T-cell (primary cell): ENCODE measurements around the gene MYB. TPM values are rescaled to one million over a fixed set of nuclear protein-coding genes. Genes with fewer than 3 reads are reported as not detected.

Source experiments
- ATAC-seq, 4 experiments: fragments of 200-7000 bp in 3 of 4; fragments of 150-1000 bp in 1 of 4; cut with Tn5 transposase; replicated peaks in 1 of 4; 1 replicate in 3 of 4; 2 replicates in 1 of 4; pipeline ENCODE4 v1.10.0; 2021; ENCODE audit warnings: moderate library complexity in 3 of 4, mild to moderate bottlenecking in 2 of 4, moderate number of reproducible peaks in 1 of 4
- CTCF ChIA-PET, 2 donors: fragments of 300-600 bp; sonication (Branson Sonifier 250); formaldehyde crosslinking; loops; one replicate each; lab custom pipeline; 2022; ENCODE audit warnings: antibody characterized with exemption in 2 of 2; lab: Charles Lee
- POLR2A ChIA-PET, 2 donors: fragments of 300-600 bp; sonication (Branson Sonifier 250); formaldehyde crosslinking; loops; one replicate each; lab custom pipeline; 2022; ENCODE audit warnings: antibody characterized with exemption in 2 of 2; lab: Charles Lee
- DNase-seq, 35 experiments: peaks; one replicate each; pipeline versions ENCODE4 v3.0.0 to v3.0.0-alpha.2; 2013 to 2023
- H3K27ac ChIP-seq: one replicate; pipeline ENCODE4 v1.5.1; 2013; ENCODE audit warnings: low read length
- H3K27me3 ChIP-seq, 2 experiments: replicated peaks in 1 of 2; 1 replicate in 1 of 2; 2 replicates in 1 of 2; pipeline versions ENCODE4 v1.6.1 to v1.7.0; 2013; ENCODE audit warnings: low read length in 1 of 2, mixed read lengths in 1 of 2; ENCODE audit not compliant: control insufficient read depth in 2 of 2, insufficient read depth in 2 of 2; ENCODE audit errors: extremely low read depth in 1 of 2
- H3K36me3 ChIP-seq, 2 donors: 1 replicate in 1 of 2; 2 replicates in 1 of 2; pipeline versions ENCODE4 v1.6.1 to v1.7.0; 2013; ENCODE audit warnings: low read length in 1 of 2; ENCODE audit not compliant: control insufficient read depth in 2 of 2, insufficient read depth in 1 of 2; ENCODE audit errors: extremely low read depth in 1 of 2
- H3K4me1 ChIP-seq, 2 experiments: 1 replicate in 1 of 2; 2 replicates in 1 of 2; pipeline versions ENCODE4 v1.6.1 to v1.7.0; 2013; ENCODE audit warnings: low read length in 2 of 2, mixed read lengths in 1 of 2; ENCODE audit not compliant: insufficient read depth in 2 of 2, control insufficient read depth in 1 of 2; ENCODE audit errors: extremely low read depth in 1 of 2
- H3K4me3 ChIP-seq, 2 donors: 1 replicate in 1 of 2; 2 replicates in 1 of 2; pipeline versions ENCODE4 v1.5.1 to v1.7.0; 2013; ENCODE audit warnings: mild to moderate bottlenecking in 2 of 2, low read length in 1 of 2, moderate library complexity in 1 of 2; ENCODE audit not compliant: control insufficient read depth in 1 of 2; ENCODE audit errors: extremely low read depth in 1 of 2
- H3K9me3 ChIP-seq: 2 replicates; pipeline ENCODE4 v1.7.0; 2013
- H3K27ac Mint-ChIP-seq, 2 donors: one replicate each; pipeline ENCODE4 v1.8.0; 2020 to 2021; ENCODE audit warnings: mild to moderate bottlenecking in 2 of 2, mixed read lengths in 2 of 2
- H3K27me3 Mint-ChIP-seq, 2 donors: one replicate each; pipeline ENCODE4 v1.8.0; 2021 to 2022; ENCODE audit warnings: mixed read lengths in 2 of 2
- H3K36me3 Mint-ChIP-seq: one replicate; pipeline ENCODE4 v1.8.0; 2021; ENCODE audit warnings: mixed read lengths
- H3K4me1 Mint-ChIP-seq, 3 donors: one replicate each; pipeline ENCODE4 v1.8.0; 2020 to 2022; ENCODE audit warnings: mixed read lengths in 3 of 3, mild to moderate bottlenecking in 1 of 3
- H3K4me3 Mint-ChIP-seq, 3 donors: one replicate each; pipeline ENCODE4 v1.8.0; 2020 to 2022; ENCODE audit warnings: mild to moderate bottlenecking in 3 of 3, mixed read lengths in 3 of 3, moderate library complexity in 3 of 3
- H3K9me3 Mint-ChIP-seq, 3 donors: one replicate each; pipeline ENCODE4 v1.8.0; 2020 to 2022; ENCODE audit warnings: mixed read lengths in 3 of 3
- WGBS: methylation state at CpG from one replicate; pipeline ENCODE4 v1.1.5; 2013; ENCODE audit warnings: missing lambda C conversion rate; ENCODE audit not compliant: insufficient coverage; 5-methylcytosine and 5-hydroxymethylcytosine counted together
- total RNA-seq, 35 experiments: library from RNA in 6 of 35; stranded (reverse) in 6 of 35; fragments of 120-200 nt in 1 of 35; gene quantifications; one replicate each; pipeline versions ENCODE4 v1.2.1 to v1.2.4 and lab custom pipeline; 2013 to 2026

Gene MYB
- total RNA-seq, 5 donors from 2014 or later (not counting 1 experiment from before 2014, with no cell fraction given) = 4.4 to 23.9 (median 17.1) TPM

- Histone ChIP-seq H3K4me1 (peaks cover 9% of the 10 kb centered on the region in 2 experiments), H3K4me3 (no peak overlapping the region), H3K27ac (no peak overlapping the region), H3K9me3 (no peaks in the 10 kb centered on the region), H3K36me3 (no peaks in the 10 kb centered on the region), H3K27me3 (no peaks in the 10 kb centered on the region)
- H3K4me3 Mint-ChIP-seq = no peak overlapping the region
- H3K27me3 Mint-ChIP-seq = no peaks in the 10 kb centered on the region
- H3K36me3 Mint-ChIP-seq = no peaks in the 10 kb centered on the region
- H3K27ac Mint-ChIP-seq = no peak overlapping the region
- H3K9me3 Mint-ChIP-seq = no peaks in the 10 kb centered on the region
- ATAC-seq (no peak), DNase-seq (no peak)
- 100% methylated on average over 1 of the region's 3 CpGs for WGBS
- ChIA-PET CTCF (no interaction called here), POLR2A (no interaction called here)
- H3K4me1 Mint-ChIP-seq = peaks cover 24 to 37% (median 27%) of the 10 kb centered on the region in 3 donors
Observed at GRCh38 chr6:135166515-135166914, 14.6 kb upstream of the MYB start.

GRCh38 chr6:135167617-135168016, 13.5 kb upstream of the MYB start:
- no peak overlapping the region for H3K27ac Mint-ChIP-seq

DNA sequence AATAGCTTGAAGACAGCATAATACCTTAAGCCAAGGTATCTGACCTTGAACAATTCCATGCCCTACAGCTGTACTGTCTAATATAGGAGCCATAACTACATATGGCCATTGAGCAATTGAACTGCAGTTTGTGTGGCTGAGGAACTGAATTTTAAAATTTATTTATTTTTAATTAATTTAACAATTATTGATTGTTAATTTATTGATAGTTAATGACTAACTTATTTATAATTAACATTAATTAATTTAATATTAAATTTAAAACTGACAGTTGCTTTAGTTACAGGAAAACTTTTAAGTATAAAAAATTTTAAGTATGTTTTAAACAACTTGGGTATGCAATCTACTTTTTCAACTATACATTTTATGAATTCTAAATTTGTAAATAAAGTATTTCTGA, 12.3 kb upstream of the MYB start:
- ChIA-PET CTCF (interaction anchor here (1.2 to 1.5 kb wide), 3 partner anchors 12 to 174 kb away, joined by 3 to 6 read pairs (median 4); no protein-coding TSS in a partner anchor), POLR2A (interaction anchor here in 1 of 2 donors (0.7 kb wide), 1 partner anchor 10 kb away, joined by 7 read pairs; no protein-coding TSS in a partner anchor)
- Histone ChIP-seq H3K27ac (no peak overlapping the region), H3K4me3 (no peak overlapping the region), H3K27me3 (no peaks in the 10 kb centered on the region), H3K36me3 (no peaks in the 10 kb centered on the region), H3K9me3 (no peaks in the 10 kb centered on the region), H3K4me1 (no peaks in the 10 kb centered on the region)
- H3K36me3 Mint-ChIP-seq = no peaks in the 10 kb centered on the region
- ATAC-seq = no peak
- H3K4me3 Mint-ChIP-seq = no peak overlapping the region
- H3K27me3 Mint-ChIP-seq = no peaks in the 10 kb centered on the region
- no peak overlapping the region for H3K27ac Mint-ChIP-seq
- DNase-seq = no peak
- H3K9me3 Mint-ChIP-seq = no peaks in the 10 kb centered on the region
- H3K4me1 Mint-ChIP-seq = peaks cover 6 to 20% (median 11%) of the 10 kb centered on the region in 3 donors

More at GRCh38 chr6:135167617-135168016, 13.5 kb upstream of the MYB start:
- H3K27me3 ChIP-seq = no peaks in the 10 kb centered on the region
- H3K4me3 Mint-ChIP-seq = no peak overlapping the region
- no peaks in the 10 kb centered on the region for H3K36me3 ChIP-seq
- H3K9me3 Mint-ChIP-seq = no peaks in the 10 kb centered on the region
- H3K27me3 Mint-ChIP-seq = no peaks in the 10 kb centered on the region
- DNase-seq = no peak
- ChIA-PET CTCF (interaction anchor here (0.6 to 1.5 kb wide), 9 partner anchors 11 to 173 kb away, joined by 3 to 6 read pairs (median 3); no protein-coding TSS in a partner anchor), POLR2A (no interaction called here)
- H3K4me1 ChIP-seq = peaks cover 5 to 9% of the 10 kb centered on the region in 2 experiments
- H3K4me3 ChIP-seq = no peak overlapping the region
- H3K27ac ChIP-seq = no peak overlapping the region
- no peaks in the 10 kb centered on the region for H3K36me3 Mint-ChIP-seq
- no peak for ATAC-seq
- H3K4me1 Mint-ChIP-seq = peaks cover 13 to 26% (median 17%) of the 10 kb centered on the region in 3 donors
- no CpG with 5 or more reads among the region's 1 CpG for WGBS
- H3K9me3 ChIP-seq = no peaks in the 10 kb centered on the region

DNA sequence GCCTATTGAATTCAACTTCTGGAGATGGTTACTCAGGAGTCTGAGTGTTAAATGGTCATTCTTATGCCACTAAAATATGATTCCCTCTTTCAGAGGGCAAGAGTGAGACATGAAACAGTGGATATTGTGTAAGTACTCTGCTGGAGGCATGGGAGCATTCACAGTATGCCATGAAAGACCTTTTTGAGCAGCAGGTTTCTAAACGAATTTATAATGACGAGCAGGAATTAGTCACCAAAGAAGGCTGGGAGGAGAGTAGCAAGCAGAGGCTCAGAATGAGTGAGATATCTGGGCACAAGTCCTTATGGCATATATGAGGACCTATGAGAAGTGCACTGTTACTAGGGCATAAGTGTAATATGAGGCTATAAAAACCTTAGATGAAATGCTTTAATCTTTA, 10.9 kb upstream of the MYB start:
- no peak overlapping the region for H3K27ac ChIP-seq
- CTCF ChIA-PET = interaction anchor here (0.7 to 1.1 kb wide), 2 partner anchors 14 to 24 kb away, joined by 3 read pairs; no protein-coding TSS in a partner anchor
- H3K9me3 Mint-ChIP-seq = no peaks in the 10 kb centered on the region
- H3K4me1 ChIP-seq = no peaks in the 10 kb centered on the region
- no peak for ATAC-seq
- H3K9me3 ChIP-seq = no peaks in the 10 kb centered on the region
- 30% methylated on average over 2 of the region's 2 CpGs for WGBS
- H3K27me3 ChIP-seq = no peaks in the 10 kb centered on the region
- no peak overlapping the region for H3K4me3 ChIP-seq
- no peaks in the 10 kb centered on the region for H3K36me3 Mint-ChIP-seq
- peaks cover 6 to 10% (median 10%) of the 10 kb centered on the region in 3 donors for H3K4me1 Mint-ChIP-seq
- POLR2A ChIA-PET = interaction anchor here (0.5 to 0.7 kb wide), 2 partner anchors 12 to 142 kb away, joined by 3 to 5 read pairs; no protein-coding TSS in a partner anchor
- no peak overlapping the region for H3K4me3 Mint-ChIP-seq
- no peaks in the 10 kb centered on the region for H3K27me3 Mint-ChIP-seq
- H3K27ac Mint-ChIP-seq = no peak overlapping the region
- DNase-seq = no peak
- no peaks in the 10 kb centered on the region for H3K36me3 ChIP-seq

- ATAC-seq = peak in 3 of 4 experiments; percentile 33 to 64 (median 45)
- 20% methylated on average over 1 of the region's 3 CpGs for WGBS
Observed at GRCh38 chr6:135170849-135171248, 10.3 kb upstream of the MYB start.

DNA sequence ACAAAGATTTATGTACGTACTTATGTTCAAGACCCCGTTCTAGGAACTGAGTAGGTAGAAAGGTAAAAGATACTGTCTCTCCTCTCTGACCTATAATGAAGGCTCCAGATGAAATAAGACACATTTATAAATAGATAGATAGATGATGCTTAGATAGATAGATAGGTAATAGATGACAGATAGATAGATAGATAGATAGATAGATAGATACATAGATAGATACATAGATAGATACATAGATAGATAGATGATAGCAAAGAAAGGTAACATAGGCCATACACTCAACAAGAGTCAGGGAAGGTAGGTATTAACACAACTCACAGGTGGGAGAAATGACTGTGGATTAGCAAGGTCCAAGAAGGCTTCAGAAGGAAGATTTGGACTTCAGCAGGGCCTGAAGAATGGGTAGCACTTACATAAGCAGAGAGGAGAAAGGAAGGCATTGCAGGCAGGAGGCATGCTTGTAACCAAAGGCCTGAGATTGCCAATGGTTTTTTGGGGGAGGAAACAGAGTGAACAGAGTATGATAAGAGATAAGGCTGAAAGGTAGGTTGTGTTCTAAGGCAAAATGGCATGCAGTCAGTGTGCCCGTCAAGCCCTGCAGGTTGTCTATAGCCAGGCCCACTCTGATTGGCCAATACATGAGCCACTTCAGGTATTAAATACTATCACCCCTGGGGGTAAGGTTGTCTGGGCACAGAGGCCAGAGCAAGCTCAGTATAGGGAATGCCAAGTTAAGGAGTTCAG, 7.7 kb upstream of the MYB start:
- no peaks in the 10 kb centered on the region for H3K36me3 Mint-ChIP-seq
- CTCF ChIA-PET = no interaction called here

More at GRCh38 chr6:135170849-135171248, 10.3 kb upstream of the MYB start:
- H3K4me3 Mint-ChIP-seq = no peak overlapping the region
- ChIA-PET POLR2A (no interaction called here), CTCF (no interaction called here)
- H3K36me3 Mint-ChIP-seq = no peaks in the 10 kb centered on the region
- no peaks in the 10 kb centered on the region for H3K27me3 Mint-ChIP-seq
- peaks cover 6 to 10% (median 10%) of the 10 kb centered on the region in 3 donors for H3K4me1 Mint-ChIP-seq
- no peak overlapping the region for H3K4me3 ChIP-seq
- H3K4me1 ChIP-seq = no peaks in the 10 kb centered on the region
- DNase-seq = no peak
- no peaks in the 10 kb centered on the region for H3K27me3 ChIP-seq
- no peak overlapping the region for H3K27ac ChIP-seq
- no peaks in the 10 kb centered on the region for H3K9me3 Mint-ChIP-seq
- H3K36me3 ChIP-seq = no peaks in the 10 kb centered on the region
- peak overlapping the region in 1 of 2 donors; percentile 3 for H3K27ac Mint-ChIP-seq
- H3K9me3 ChIP-seq = no peaks in the 10 kb centered on the region

More for the DNA sequence above, 7.7 kb upstream of the MYB start:
- Histone ChIP-seq H3K36me3 (no peaks in the 10 kb centered on the region), H3K27ac (no peak overlapping the region), H3K4me3 (no peak overlapping the region), H3K9me3 (no peaks in the 10 kb centered on the region), H3K27me3 (no peaks in the 10 kb centered on the region), H3K4me1 (no peaks in the 10 kb centered on the region)
- DNase-seq (no peak), ATAC-seq (no peak)
- H3K27ac Mint-ChIP-seq = no peak overlapping the region
- H3K9me3 Mint-ChIP-seq = no peaks in the 10 kb centered on the region
- H3K4me3 Mint-ChIP-seq = no peak overlapping the region
- POLR2A ChIA-PET = no interaction called here
- no CpG with 5 or more reads among the region's 3 CpGs for WGBS
- H3K27me3 Mint-ChIP-seq = no peaks in the 10 kb centered on the region
- peaks cover 13 to 17% (median 17%) of the 10 kb centered on the region in 3 donors for H3K4me1 Mint-ChIP-seq
